NCI-H128 (cell line): ENCODE measurements around the gene B4GALT2.

Source experiments
- DNase-seq: peaks from one replicate; lab custom pipeline; 2025; ENCODE audit not compliant: unreplicated experiment; lab: John Stamatoyannopoulos, UW

B4GALT2 gene, protein sequence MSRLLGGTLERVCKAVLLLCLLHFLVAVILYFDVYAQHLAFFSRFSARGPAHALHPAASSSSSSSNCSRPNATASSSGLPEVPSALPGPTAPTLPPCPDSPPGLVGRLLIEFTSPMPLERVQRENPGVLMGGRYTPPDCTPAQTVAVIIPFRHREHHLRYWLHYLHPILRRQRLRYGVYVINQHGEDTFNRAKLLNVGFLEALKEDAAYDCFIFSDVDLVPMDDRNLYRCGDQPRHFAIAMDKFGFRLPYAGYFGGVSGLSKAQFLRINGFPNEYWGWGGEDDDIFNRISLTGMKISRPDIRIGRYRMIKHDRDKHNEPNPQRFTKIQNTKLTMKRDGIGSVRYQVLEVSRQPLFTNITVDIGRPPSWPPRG

DNA sequence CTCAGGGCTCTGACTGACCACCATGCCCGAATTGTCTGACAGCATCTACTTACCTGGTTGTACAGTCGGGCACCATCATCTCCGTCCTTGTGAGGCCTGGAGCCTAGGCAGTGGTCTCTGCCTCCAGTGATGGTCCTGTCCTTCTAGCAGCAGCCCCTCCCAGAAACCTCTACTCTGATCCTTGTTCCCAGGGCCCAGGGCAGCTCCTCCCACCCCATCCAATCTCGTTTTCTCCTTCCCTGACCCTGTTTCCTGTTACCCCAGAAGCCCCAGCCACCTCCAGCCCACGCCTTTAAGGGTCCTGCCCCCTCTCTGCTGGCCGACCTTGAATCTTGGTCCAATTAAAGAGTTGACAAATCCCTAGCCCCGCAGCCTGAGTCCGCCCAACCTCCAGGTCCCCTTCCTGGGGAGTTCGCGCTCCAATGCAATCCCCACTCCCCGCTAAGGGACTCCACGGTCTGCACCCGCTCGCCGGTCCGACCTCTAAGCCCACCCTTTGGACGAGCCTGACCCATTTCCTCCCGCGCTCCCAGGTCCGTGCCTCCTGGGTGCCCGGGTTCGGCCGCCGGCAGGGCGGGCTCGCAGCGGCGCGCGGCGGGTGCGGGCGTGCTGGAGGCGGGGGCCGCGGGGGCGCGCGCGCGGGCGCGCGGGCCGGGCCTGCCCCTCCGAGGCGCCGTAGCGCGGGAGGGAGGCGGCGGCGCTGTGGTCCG, at the start of gene B4GALT2:
B4GALT2 (plus strand) TSS at position 660 of the 710 bp plus-strand sequence. CDS start 1,951 bp downstream, outside the sequence.
- no peak for DNase-seq

DNA sequence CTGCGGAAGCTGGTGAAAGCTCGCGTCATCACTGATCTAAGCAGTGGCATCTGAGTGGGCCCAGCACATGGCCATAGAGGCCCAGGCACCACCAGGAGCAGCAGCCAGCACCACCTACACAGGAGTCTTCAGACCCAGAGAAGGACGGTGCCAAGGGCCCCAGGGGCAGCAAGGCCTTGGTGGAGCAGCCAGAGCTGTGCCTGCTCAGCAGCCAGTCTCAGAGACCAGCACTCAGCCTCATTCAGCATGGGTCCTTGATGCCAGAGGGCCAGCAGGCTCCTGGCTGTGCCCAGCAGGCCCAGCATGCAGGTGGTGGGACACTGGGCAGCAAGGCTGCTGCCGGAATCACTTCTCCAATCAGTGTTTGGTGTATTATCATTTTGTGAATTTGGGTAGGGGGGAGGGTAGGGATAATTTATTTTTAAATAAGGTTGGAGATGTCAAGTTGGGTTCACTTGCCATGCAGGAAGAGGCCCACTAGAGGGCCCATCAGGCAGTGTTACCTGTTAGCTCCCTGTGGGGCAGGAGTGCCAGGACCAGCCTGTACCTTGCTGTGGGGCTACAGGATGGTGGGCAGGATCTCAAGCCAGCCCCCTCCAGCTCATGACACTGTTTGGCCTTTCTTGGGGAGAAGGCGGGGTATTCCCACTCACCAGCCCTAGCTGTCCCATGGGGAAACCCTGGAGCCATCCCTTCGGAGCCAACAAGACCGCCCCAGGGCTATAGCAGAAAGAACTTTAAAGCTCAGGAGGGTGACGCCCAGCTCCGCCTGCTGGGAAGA, 48.7 kb upstream of the B4GALT2 start:
- no peak for DNase-seq

DNA sequence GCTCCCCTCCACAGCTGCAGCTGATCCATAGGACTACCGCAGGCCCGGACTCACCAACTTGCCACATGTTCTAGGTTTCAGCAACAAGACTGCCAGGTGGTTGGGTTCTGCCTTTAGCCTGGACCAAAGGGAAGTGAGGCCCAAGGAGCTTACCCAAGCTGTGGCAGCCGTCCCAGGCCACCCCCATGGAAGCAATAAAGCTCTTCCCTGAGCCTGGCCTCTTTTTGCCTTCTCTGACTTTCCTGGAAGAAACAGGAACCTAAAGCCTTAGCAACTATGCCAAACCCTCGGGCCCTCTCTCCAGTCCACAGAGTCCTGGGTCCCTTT, 48.1 kb upstream of the B4GALT2 start:
- no peak for DNase-seq

DNA sequence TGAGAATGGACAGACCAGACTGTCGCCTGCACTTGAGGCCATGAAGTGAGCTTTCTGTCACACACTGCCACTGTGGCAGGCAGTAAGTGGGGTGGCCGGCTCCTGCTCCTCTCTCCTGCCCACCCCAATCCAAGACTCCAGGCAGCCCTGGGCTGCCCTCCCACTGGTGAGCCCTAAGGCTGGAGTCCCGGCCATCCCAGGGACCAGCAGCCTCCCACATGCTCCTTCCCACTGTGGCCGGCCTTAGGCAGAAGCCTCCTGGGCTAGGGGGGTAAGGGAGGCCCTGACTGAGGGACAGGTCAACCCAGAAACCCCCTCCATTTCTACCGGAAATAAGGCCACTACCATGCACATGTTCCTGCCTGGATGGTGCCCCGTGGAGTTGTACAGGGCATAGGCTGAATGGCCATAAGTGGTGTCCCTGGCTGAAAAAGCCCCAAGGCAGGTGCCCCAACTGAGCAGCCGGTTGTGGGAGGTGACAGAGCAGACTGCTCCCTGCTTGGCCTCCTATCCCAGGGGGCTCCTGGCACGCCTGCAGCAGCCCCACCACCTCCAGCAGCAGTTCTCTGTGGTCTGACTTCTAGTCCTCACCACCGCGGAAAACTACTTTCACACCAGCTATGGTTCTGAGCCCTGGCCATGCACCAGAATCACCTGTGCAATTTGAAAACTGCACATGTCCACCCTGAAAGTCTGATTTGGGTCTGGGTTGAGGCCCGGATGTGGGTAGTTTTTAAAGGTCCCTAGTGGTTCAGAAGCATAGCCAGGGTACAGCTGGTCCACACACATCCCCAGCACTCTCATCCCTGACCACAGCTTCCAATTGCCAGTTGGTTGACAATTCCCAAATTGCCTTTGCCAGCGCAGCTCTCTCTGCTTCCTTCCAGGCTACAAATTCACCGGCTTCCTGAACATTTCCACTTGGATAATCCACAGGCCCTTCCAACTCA, 47.0 kb upstream of the B4GALT2 start:
- DNase-seq = no peak

DNA sequence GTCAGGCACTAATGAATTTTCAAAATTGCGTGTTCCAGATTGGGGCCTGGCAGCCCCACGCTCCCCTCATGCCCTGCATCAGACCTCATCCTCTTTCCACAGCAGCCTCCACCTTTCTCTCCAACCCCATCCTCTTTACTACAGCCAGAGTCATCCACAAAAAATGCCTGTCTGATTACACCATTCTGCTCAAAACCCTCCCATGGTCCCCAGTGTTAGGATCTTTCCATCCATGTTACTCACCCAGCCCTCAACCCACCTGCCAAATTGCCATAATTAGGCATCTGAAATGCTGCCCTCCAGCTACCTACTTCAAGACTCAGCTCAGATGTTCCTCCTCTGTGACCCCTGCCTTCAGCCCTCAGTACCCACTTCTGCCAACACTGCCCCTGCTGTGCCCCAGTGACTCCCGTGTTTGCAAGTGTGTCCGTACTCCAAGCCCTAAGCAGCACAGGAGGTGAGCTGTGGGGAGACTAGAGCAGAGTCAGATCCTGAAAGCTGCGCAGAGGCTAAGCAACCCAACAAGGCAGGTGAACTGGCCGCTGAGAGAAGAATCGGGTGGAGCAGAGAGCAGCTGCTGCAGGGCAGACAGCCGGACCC, 46.1 kb upstream of the B4GALT2 start:
- DNase-seq = no peak

DNA sequence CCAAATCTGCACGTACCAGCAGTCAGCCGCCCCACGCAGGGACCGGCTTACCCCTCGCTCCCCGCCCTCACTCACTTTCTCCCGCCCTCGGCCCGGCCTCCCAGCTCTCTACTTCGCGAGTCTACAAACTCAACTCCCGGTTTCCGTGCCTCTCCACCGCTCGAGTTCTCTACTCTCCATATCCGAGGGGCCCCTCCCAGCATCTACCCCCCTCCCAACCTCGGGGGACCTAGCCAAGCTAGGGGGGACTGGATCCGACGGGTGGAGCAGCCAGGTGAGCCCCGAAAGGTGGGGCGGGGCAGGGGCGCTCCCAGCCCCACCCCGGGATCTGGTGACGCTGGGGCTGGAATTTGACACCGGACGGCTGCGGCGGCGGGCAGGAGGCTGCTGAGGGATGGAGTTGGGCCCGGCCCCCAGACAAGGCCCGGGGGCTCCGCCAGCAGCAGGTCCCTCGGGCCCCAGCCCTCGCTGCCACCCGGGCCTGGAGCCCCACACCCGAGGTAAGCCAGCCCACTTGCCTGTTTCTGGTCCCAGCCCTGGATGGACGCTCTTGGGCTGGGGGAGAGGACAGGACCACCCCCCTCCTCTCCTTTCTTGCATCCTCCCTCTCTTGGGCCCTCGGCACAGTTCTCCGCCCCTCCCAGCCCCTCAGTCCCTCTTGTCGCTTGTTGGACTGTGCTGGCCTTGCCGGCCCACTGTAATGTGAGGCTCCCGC, 45.5 kb upstream of the B4GALT2 start, which contains the start of gene ARTN:
ARTN (plus strand) TSS at position 416 of the 715 bp plus-strand sequence. CDS start 1,856 bp downstream, outside the sequence.
- peak; percentile 43 for DNase-seq

DNA sequence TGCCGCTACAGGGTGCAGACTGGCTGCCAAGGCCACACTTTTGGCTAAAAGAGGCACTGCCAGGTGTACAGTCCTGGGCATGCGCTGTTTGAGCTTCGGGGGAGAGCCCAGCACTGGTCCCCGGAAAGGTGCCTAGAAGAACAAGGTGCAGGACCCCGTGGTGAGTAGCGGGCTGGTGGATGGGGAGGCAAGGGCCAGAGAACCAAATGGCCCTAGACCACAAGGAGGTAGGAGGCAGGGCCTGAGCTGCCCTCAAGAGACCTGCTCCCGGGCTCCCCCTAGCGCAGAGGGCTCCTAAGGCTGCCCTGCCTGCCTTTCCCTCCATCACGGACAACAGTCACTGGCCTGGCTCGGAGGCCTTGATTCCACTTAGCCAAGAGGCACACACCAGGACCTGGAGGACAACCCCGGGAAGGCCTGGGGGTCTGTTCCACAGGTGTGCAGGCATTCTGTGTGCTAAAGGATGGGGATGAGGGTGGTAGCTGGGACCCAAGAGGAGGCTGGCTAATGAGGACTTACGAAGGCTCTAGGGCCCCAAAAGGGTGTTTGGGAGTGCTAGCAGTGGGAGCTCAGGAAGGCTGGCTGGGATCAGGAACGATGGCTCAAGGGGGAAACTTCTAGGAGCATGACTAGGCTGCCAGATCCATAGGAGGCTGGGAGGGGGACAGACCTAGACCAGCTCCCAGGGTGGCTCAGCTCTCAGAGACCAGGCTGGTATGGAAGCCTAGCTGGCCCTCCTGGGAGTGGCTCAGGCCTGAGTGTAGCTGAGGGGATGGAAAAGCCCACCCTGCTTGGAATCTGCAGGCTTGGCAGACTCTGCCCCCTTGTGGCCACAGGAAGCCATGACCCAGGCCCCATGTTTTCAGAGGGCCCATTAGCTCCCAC, 44.7 kb upstream of the B4GALT2 start:
- peak; percentile 62 for DNase-seq

DNA sequence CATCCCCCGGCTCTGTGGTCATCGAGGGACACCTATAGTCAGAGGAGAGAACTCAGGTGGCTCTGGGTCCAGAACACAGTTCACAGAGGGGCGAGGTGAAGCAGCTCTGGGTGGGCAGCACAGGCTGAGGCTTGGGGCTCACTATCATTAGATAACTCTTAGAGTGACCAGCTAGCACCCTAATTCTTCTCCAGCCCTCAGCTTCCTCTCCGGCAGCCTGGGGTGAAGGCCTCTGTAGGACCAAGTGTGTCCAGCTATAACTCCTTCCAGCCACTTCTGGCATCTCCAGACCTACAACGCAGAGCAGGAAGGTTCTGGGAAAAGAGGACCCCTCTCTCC, 44.1 kb upstream of the B4GALT2 start:
- DNase-seq = no peak

DNA sequence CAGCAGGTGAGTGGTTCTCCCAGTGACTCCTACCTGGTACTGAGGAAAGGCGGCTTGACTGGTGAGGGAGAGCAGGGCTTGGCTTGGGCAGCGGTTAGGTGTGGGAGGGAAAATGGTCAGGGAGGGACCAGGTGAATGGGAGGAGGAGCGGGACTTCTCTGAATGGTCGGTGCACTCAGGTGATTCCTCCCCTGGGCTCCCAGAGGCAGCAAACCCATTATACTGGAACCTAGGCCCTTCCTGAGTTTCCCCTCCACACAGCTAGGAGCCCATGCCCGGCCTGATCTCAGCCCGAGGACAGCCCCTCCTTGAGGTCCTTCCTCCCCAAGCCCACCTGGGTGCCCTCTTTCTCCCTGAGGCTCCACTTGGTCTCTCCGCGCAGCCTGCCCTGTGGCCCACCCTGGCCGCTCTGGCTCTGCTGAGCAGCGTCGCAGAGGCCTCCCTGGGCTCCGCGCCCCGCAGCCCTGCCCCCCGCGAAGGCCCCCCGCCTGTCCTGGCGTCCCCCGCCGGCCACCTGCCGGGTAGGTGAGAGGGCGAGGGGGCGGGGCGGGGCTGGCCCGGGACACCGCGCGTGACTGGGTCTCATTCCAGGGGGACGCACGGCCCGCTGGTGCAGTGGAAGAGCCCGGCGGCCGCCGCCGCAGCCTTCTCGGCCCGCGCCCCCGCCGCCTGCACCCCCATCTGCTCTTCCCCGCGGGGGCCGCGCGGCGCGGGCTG, 43.1 kb upstream of the B4GALT2 start:
- no peak for DNase-seq

DNA sequence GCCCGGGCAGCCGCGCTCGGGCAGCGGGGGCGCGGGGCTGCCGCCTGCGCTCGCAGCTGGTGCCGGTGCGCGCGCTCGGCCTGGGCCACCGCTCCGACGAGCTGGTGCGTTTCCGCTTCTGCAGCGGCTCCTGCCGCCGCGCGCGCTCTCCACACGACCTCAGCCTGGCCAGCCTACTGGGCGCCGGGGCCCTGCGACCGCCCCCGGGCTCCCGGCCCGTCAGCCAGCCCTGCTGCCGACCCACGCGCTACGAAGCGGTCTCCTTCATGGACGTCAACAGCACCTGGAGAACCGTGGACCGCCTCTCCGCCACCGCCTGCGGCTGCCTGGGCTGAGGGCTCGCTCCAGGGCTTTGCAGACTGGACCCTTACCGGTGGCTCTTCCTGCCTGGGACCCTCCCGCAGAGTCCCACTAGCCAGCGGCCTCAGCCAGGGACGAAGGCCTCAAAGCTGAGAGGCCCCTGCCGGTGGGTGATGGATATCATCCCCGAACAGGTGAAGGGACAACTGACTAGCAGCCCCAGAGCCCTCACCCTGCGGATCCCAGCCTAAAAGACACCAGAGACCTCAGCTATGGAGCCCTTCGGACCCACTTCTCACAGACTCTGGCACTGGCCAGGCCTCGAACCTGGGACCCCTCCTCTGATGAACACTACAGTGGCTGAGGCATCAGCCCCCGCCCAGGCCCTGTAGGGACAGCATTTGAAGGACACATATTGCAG, 42.4 kb upstream of the B4GALT2 start:
- DNase-seq = no peak

DNA sequence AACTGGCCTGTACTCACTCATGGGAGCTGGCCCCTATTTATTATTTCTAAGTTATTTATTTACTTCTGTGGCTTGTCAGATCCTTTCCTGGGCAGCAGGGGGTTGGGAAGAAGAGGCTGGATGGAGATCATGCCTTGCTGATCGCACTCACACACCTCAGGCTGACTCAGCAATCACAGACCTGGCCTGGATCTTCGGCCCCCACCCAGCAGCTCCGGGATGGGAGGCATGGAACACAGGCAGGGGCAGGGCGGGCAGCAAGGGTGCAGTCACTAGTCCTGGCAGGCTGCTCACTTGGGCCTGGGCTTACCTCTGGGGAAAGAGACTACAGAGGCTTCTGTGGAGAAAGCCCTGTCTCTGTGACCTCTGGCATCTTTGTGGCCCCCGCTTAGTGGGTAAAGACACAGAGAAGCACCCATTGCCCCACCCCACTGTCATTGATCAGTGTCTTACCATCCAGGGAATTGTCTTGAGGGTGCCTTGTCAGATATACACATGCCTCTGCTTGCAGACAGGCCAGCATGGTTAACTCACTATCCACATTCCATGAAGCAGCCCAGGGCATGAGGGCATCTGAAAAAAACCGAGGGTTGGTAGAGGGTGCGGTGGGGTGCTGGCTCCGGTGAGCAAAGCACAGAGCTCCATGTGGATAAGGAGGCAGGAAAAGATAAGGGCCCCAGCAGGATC, 41.7 kb upstream of the B4GALT2 start:
- no peak for DNase-seq

DNA sequence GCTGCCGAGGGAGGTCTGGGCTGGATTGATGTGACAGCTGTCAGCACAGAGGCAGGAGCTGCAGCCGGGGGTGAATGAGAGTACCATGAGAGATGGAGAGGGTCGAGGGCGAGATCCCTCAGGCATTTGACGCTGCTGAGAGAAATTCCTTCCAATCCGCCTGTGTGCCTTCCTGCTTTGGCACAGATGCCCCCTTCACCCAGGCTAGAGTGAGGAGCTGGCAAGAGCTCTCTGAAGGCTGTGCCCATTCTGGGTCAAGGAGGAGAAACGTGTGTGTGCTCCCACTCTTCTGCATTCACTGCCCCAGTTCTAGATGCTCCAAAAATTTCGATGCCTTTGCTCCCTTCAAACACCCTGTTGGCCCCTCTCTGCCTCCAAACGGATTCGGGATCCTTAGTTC, 40.6 kb upstream of the B4GALT2 start:
- no peak for DNase-seq

DNA sequence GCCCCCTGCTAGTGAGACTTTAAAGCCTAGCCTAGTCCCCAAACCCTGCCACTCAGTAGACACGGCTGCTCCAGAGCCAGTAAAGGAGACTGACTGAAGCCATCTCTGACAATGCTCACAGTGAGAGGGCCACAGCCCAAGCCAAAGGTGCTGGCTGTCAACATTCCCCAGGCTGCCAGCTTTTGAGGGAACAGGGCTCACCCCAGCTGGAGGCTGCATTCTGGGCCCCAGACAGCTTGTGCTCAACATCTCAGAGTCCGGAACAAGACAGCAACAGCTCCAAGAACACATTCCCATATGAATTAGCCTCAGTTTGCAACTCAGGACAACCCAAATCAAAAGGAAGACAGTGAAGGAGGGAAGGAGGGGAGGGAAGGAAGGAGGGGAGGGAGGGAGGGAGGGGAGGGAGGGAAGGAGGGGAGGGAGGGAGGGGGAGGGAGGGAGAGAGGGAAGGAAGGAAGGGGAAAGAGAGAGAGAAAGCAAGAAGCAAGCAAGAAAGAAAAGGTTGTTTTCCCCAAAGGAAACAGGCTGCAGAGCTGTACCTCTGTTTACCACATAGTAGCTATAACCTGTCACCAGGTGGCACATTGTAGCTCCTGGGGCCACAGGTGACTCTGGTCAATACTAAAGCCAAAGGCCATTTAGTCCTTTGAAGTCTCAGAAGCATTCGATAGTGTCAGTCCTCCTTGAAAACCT, 40.0 kb upstream of the B4GALT2 start:
- no peak for DNase-seq

DNA sequence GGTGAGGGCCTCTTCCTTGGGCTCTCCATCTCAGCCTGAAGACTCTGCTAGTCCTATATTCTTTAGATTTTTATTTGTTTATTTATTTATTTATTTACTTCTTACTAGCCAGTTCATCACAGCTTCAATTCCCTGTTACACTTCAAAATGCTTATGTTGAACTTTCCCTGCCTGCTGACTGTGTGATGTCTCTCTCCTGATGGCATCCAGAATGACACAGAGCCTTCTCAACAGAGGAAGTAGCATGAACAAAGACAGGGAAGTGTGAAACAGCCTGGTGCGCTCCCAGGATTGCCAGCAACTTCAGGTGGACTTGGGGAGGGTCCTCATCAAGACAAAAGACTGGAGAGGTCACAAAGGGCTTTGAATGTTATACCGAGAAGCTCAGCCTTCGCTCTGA, 36.6 kb upstream of the B4GALT2 start:
- DNase-seq = no peak

DNA sequence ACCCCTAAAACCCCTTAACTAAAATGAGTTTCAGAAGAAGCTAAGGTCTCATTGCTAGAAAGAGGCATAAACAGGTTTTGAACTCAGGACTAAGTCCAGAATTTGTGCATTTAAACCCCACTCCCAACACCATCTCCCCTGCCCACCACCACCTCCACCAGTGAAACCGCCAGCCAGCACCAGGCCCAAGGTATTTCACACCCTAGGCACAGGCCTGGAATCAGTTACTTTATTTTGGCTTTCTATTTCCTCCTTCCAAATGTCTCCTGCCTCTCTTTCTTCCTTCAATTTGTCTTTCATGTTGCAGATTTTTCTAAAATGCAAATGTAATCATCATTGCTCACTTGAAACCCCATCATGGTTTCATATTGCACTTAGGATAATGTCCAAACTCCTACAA, 34.1 kb upstream of the B4GALT2 start:
- DNase-seq = no peak

DNA sequence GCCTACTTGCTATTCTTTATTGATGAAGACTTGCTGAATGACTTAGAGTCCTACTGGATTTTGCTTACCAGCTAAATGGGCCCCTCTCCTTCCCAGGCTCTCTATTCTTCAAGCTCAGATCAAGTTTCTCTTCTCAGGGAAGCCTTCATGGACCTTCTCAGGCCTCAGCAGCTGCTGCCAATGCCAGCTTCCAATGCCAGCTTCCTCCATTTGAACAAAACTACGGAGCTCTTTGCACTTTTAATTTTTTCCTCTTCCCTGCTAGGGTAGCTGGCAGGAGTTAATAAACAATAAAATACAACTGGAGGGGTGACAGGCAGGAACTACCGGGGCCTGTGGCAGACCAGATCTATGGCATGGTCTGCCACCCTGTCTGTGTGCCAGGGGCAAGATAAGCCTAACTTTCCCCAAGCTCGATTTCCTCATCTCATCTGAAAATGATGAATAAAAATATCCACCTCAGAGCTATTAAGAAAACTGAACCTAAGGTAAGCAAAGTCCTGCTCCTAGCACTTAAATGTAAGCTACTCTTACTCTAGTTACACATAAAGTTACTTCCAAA, 33.3 kb upstream of the B4GALT2 start:
- no peak for DNase-seq
